Skeletal muscle cell (primary cell): Measurements from ENCODE around the gene BAG1.

ENCODE experiments used
- DNase-seq: peaks from one replicate; pipeline ENCODE4 v3.0.0-alpha.2; 2010; ENCODE audit warnings: low read depth
- H3K4me3 ChIP-seq: 2 replicates; pipeline ENCODE4 v1.5.1; 2011; ENCODE audit warnings: low read depth, mild to moderate bottlenecking, control low read depth, low read length, moderate library complexity

Gene BAG1

GRCh38 chr9:33285502-33285901 is 21.0 kb upstream of the BAG1 start:
- no peak overlapping the region for H3K4me3 ChIP-seq
- no peak for DNase-seq

- no peak overlapping the region for H3K4me3 ChIP-seq
- DNase-seq = no peak
Observed at GRCh38 chr9:33277484-33277883, 13.0 kb upstream of the BAG1 start.

- H3K4me3 ChIP-seq = no peak overlapping the region
- no peak for DNase-seq
Observed at GRCh38 chr9:33273972-33274328, 9.4 kb upstream of the BAG1 start.

GRCh38 chr9:33273266-33273971 is 8.9 kb upstream of the BAG1 start:
- no peak for DNase-seq
- H3K4me3 ChIP-seq = no peak overlapping the region

GRCh38 chr9:33272061-33272460 is 7.6 kb upstream of the BAG1 start:
- H3K4me3 ChIP-seq = no peak overlapping the region
- DNase-seq = no peak

- DNase-seq = no peak
- no peak overlapping the region for H3K4me3 ChIP-seq
Observed at GRCh38 chr9:33270146-33270545, 5.6 kb upstream of the BAG1 start.

GRCh38 chr9:33267151-33267767 is 2.8 kb upstream of the BAG1 start:
- no peak overlapping the region for H3K4me3 ChIP-seq
- DNase-seq = no peak

GRCh38 chr9:33265211-33265865 is 830 bp upstream of the BAG1 start:
- no peak for DNase-seq
- peak overlapping the region; percentile 81 for H3K4me3 ChIP-seq

GRCh38 chr9:33264003-33264472 is 470 bp downstream of the BAG1 start:
- DNase-seq = no peak
- H3K4me3 ChIP-seq = peak overlapping the region; percentile 81

GRCh38 chr9:33263131-33264002 is 1.1 kb downstream of the BAG1 start:
- DNase-seq = no peak
- H3K4me3 ChIP-seq = peak overlapping the region; percentile 81

- no peak for DNase-seq
- H3K4me3 ChIP-seq = no peak overlapping the region
Observed at GRCh38 chr9:33260372-33260771, 4.1 kb downstream of the BAG1 start.

GRCh38 chr9:33257276-33257675 is 7.2 kb downstream of the BAG1 start:
- no peak overlapping the region for H3K4me3 ChIP-seq
- no peak for DNase-seq

GRCh38 chr9:33256236-33256635 is 8.3 kb downstream of the BAG1 start:
- DNase-seq = no peak
- no peak overlapping the region for H3K4me3 ChIP-seq

GRCh38 chr9:33255471-33255870 is 9.0 kb downstream of the BAG1 start:
- no peak overlapping the region for H3K4me3 ChIP-seq
- no peak for DNase-seq

- no peak for DNase-seq
- H3K4me3 ChIP-seq = no peak overlapping the region
Observed at GRCh38 chr9:33255014-33255413, 9.5 kb downstream of the BAG1 start.

- H3K4me3 ChIP-seq = no peak overlapping the region
- no peak for DNase-seq
Observed at GRCh38 chr9:33254211-33254610, 10.3 kb downstream of the BAG1 start.

GRCh38 chr9:33250458-33250995 is 14.0 kb downstream of the BAG1 start:
- peak; percentile 38 for DNase-seq
- H3K4me3 ChIP-seq = no peak overlapping the region

- no peak overlapping the region for H3K4me3 ChIP-seq
- no peak for DNase-seq
Observed at GRCh38 chr9:33249983-33250382, 14.5 kb downstream of the BAG1 start.

GRCh38 chr9:33249087-33249658 is 15.3 kb downstream of the BAG1 start:
- DNase-seq = no peak
- H3K4me3 ChIP-seq = no peak overlapping the region
